ENCODE data around the gene MATN3.

Gene MATN3

GRCh38 chr2:20035955-20036666, 23.6 kb upstream of the MATN3 start:
- no peak for DNase-seq

GRCh38 chr2:20034821-20035220, 22.4 kb upstream of the MATN3 start:
- DNase-seq, result no peak

GRCh38 chr2:20034218-20034617, 21.8 kb upstream of the MATN3 start:
- DNase-seq, result no peak

- DNase-seq, result no peak
These were observed 20.9 kb upstream of the MATN3 start for GRCh38 chr2:20033322-20033721.

- no peak for DNase-seq
These were observed 17.8 kb upstream of the MATN3 start for GRCh38 chr2:20030224-20030623.

GRCh38 chr2:20027705-20028434, 15.4 kb upstream of the MATN3 start:
- no peak for DNase-seq

GRCh38 chr2:20027260-20027677, 14.8 kb upstream of the MATN3 start:
- DNase-seq, result no peak

GRCh38 chr2:20025065-20025786, 12.8 kb upstream of the MATN3 start:
- DNase-seq, result no peak

- no peak for DNase-seq
These were observed 11.2 kb upstream of the MATN3 start for GRCh38 chr2:20023688-20024087.

GRCh38 chr2:20021405-20022009, 9.0 kb upstream of the MATN3 start:
- DNase-seq, result no peak

- DNase-seq, result no peak
These were observed 7.3 kb upstream of the MATN3 start for GRCh38 chr2:20019747-20020146.

- DNase-seq, result no peak
These were observed 6.2 kb upstream of the MATN3 start for GRCh38 chr2:20018601-20019152.

GRCh38 chr2:20016346-20016745, 3.9 kb upstream of the MATN3 start:
- DNase-seq, result no peak

GRCh38 chr2:20015482-20016083, 3.1 kb upstream of the MATN3 start:
- DNase-seq, result peak; percentile 8

GRCh38 chr2:20013126-20013849, 820 bp upstream of the MATN3 start:
- no peak for DNase-seq

GRCh38 chr2:20012032-20012281, 511 bp downstream of the MATN3 start:
- no peak for DNase-seq

- DNase-seq, result no peak
These were observed 1.0 kb downstream of the MATN3 start for GRCh38 chr2:20011276-20012031.

- no peak for DNase-seq
These were observed 3.8 kb downstream of the MATN3 start for GRCh38 chr2:20008703-20009102.

GRCh38 chr2:20005891-20006470, 6.5 kb downstream of the MATN3 start:
- DNase-seq, result no peak

GRCh38 chr2:20005067-20005627, 7.3 kb downstream of the MATN3 start:
- DNase-seq, result no peak

GRCh38 chr2:20001361-20001863, 11.1 kb downstream of the MATN3 start:
- no peak for DNase-seq

All from KG1 (cell line).